D721Med (cell line): ENCODE results near the gene PROZ.

Source experiments
- DNase-seq: peaks from one replicate; pipeline ENCODE4 v3.0.0; 2011; ENCODE audit warnings: low spot score; ENCODE audit not compliant: insufficient read length
- FAIRE-seq: peaks from 2 replicates; lab custom pipeline; 2011; peaks lifted over from hg19 to GRCh38; lab: Jason Lieb, UNC
- TF ChIP-seq, protein P1 (sequence below): IDR thresholded peaks from 2 replicates; pipeline ENCODE4 v1.5.1; 2012; ENCODE audit warnings: mild to moderate bottlenecking, control low read depth; ENCODE audit not compliant: insufficient read depth; ENCODE audit errors: missing control alignments

The PROZ gene

GRCh38 chr13:113145496-113145895, 13.0 kb upstream of the PROZ start:
- TF ChIP-seq, protein P1, sequence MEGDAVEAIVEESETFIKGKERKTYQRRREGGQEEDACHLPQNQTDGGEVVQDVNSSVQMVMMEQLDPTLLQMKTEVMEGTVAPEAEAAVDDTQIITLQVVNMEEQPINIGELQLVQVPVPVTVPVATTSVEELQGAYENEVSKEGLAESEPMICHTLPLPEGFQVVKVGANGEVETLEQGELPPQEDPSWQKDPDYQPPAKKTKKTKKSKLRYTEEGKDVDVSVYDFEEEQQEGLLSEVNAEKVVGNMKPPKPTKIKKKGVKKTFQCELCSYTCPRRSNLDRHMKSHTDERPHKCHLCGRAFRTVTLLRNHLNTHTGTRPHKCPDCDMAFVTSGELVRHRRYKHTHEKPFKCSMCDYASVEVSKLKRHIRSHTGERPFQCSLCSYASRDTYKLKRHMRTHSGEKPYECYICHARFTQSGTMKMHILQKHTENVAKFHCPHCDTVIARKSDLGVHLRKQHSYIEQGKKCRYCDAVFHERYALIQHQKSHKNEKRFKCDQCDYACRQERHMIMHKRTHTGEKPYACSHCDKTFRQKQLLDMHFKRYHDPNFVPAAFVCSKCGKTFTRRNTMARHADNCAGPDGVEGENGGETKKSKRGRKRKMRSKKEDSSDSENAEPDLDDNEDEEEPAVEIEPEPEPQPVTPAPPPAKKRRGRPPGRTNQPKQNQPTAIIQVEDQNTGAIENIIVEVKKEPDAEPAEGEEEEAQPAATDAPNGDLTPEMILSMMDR = no peak
- DNase-seq = no peak
- FAIRE-seq = no peak

- TF ChIP-seq, protein P1 = no peak
- DNase-seq (no peak), FAIRE-seq (no peak)
Observed at GRCh38 chr13:113145911-113146598, 12.4 kb upstream of the PROZ start.

DNA sequence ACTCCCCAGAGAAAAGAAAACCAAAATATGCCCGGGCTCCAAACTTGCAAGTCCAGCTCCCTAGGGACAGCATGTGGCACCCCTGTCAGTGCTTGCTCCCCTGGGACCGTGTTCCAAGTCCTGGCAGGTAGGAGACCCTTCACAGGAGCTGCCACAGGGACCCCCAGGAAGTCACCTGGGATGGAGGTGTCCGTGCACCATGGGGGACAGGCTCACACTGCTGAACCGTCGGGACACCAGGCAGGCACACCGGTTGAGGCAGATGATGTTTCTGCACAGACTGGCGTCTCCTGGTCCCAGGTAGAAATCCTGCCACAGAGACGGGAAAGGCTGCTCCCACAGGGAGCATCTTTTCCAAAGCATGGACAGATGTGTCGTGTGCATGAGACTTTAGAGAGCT, 11.7 kb upstream of the PROZ start:
- FAIRE-seq (no peak), DNase-seq (no peak)
- TF ChIP-seq, protein P1 = no peak

GRCh38 chr13:113147206-113147605, 11.2 kb upstream of the PROZ start:
- DNase-seq = no peak
- TF ChIP-seq, protein P1 = no peak
- no peak for FAIRE-seq

DNA sequence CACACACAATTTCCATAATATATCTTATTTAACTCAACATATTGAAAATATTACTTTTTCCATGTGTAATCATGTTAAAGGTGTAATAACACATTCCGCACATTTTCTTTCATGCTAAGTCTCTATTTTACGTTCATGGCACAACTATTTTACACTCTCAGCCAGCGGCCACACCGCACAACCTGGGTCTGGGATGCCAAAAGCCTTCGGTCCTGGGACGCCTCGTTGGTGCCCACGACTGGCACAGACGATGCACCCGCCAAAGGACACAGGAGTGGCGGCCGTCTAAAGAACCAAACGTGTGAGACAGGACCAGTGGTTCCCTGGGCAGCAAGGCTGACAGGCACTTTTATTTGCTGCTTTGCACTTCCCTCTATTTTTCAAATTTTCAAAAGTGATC, 10.0 kb upstream of the PROZ start:
- DNase-seq (no peak), FAIRE-seq (no peak)
- TF ChIP-seq, protein P1 = no peak

GRCh38 chr13:113148940-113149503, 9.4 kb upstream of the PROZ start:
- DNase-seq (no peak), FAIRE-seq (no peak)
- TF ChIP-seq, protein P1 = no peak

GRCh38 chr13:113149711-113150549, 8.5 kb upstream of the PROZ start:
- TF ChIP-seq, protein P1 = no peak
- DNase-seq (no peak), FAIRE-seq (no peak)
